Ovary (tissue), 10 donors: Measurements from ENCODE around the gene SUV39H2. TPM values are rescaled to one million over a fixed set of nuclear protein-coding genes. Genes with fewer than 3 reads are reported as not detected.
A peak's percentile ranks its signal among the peaks of the same experiment; 100 is the strongest.

Experiments used
- DNase-seq, 5 donors: peaks; one replicate each; pipeline ENCODE4 v3.0.0-alpha.2; 2019 to 2020
- H3K27ac ChIP-seq, 2 donors: fragments of 200-600 bp; one replicate each; pipeline versions ENCODE4 v1.5.1 to v1.8.0; 2019 to 2022
- H3K27me3 ChIP-seq: fragments of 200-600 bp; one replicate; pipeline ENCODE4 v1.8.0; 2022
- H3K36me3 ChIP-seq: fragments of 200-600 bp; sonication (generic); one replicate; pipeline ENCODE4 v1.5.1; 2019
- H3K4me1 ChIP-seq: one replicate; pipeline ENCODE4 v1.8.1; 2013; ENCODE audit warnings: mild to moderate bottlenecking, moderate library complexity; ENCODE audit not compliant: insufficient read depth
- H3K4me3 ChIP-seq: fragments of 200-600 bp; sonication (generic); one replicate; pipeline ENCODE4 v1.5.1; 2017
- H3K9me3 ChIP-seq, 2 donors: fragments of 200-600 bp in 1 of 2; sonication (generic) in 1 of 2; one replicate each; pipeline versions ENCODE4 v1.5.1 to v1.8.1; 2013 to 2019; ENCODE audit warnings: mild to moderate bottlenecking in 1 of 2, moderate library complexity in 1 of 2
- CTCF ChIP-seq, 3 donors: fragments of 450-650 bp in 2 of 3; fragments of 200-600 bp in 1 of 3; IDR thresholded peaks; one replicate each; pipeline versions ENCODE4 v1.5.1 to v1.8.0; 2016 to 2022; ENCODE audit warnings: antibody characterized with exemption in 3 of 3, mild to moderate bottlenecking in 1 of 3
- EP300 ChIP-seq: sonication (generic); formaldehyde crosslinking; IDR thresholded peaks from one replicate; pipeline ENCODE4 v1.6.1; 2017; ENCODE audit warnings: antibody characterized with exemption
- POLR2A ChIP-seq: fragments of 450-650 bp; IDR thresholded peaks from one replicate; pipeline ENCODE4 v1.6.1; 2017; ENCODE audit warnings: antibody characterized with exemption, mild to moderate bottlenecking, moderate library complexity
- WGBS, 3 donors: extraction: QIAGEN DNeasy Blood & Tissue Kit in 1 of 3; methylation state at CpG; one replicate each; pipeline versions ENCODE4 v1.1.5 to v1.1.7; 2013 to 2017; 5-methylcytosine and 5-hydroxymethylcytosine counted together
- intact Hi-C, 4 donors: fragments of 100-400 bp; cut with DNase I; formaldehyde crosslinking; loops; one replicate each; pipeline versions ENCODE4 v1.11.0 to v1.15.1; 2022 to 2023
- long read RNA-seq, 3 donors: library from polyadenylated mRNA in 2 of 3; unstranded in 2 of 3; transcript quantifications; one replicate each; pipeline ENCODE4 v2.0.0 and lab custom pipeline, GENCODE V29; 2021 to 2026
- polyA plus RNA-seq, 2 donors: library from polyadenylated mRNA; stranded (reverse); fragments of 200-250 nt in 1 of 2; fragments of 350-450 nt in 1 of 2; fragmentation: Illumina TruSeq in 1 of 2; extraction: RNeasy Lipid Tissue Mini Kit (QIAGEN cat#74804) in 1 of 2; gene quantifications; one replicate each; pipeline ENCODE4 v1.2.3, GENCODE V29; 2013 to 2014
- total RNA-seq, 7 donors: library from RNA; depleted of rRNA in 2 of 7; stranded (reverse); fragments of >200 nt in 2 of 7; fragmentation: NEBNext Ultra II Directional in 3 of 7; extraction: Animal tissue kit (Norgen Biotek cat#: 25700) in 3 of 7; gene quantifications; one replicate each; pipeline versions ENCODE4 v1.1.0 to v1.2.4, GENCODE V29; 2016 to 2023
- donor health status: DM: no; HTN: no; CAD: no; lungs with moderate emphysema.
- donor health status: DM: no; HTN: no; CAD: no.
- donor health status: Bipolar disorder and iron deficiency.
- donor health status: DM: yes; HTN: yes; CAD: no.
- donor health status: DM: no; HTN: no; CAD: no.
- donor health status: DM: yes; HTN: yes; CAD: no.

Gene SUV39H2
- total RNA-seq (10 to 100 TPM in 3 of 7 donors, 1 to 10 TPM in 4; 3.7 to 16.4 (median 9.0) TPM), polyA plus RNA-seq (1 to 10 TPM; 3.0 to 5.0 TPM)
- long read RNA-seq, donor 1, transcript SUV39H2-205 (5 exons, 2,959 nt): major isoform, 11 of 21 reads
- long read RNA-seq, donor 1, partial matches to known transcripts: 3 of 21 reads
- long read RNA-seq, donor 1, other reads (novel, unspliced or antisense): 3 of 21 reads
- long read RNA-seq, donor 2, transcript SUV39H2-205 (5 exons, 2,959 nt): major isoform, 5 of 37 reads
- long read RNA-seq, donor 2, partial matches to known transcripts: 27 of 37 reads
- long read RNA-seq, donor 2, other reads (novel, unspliced or antisense): 0 of 37 reads
- long read RNA-seq, donor 3, partial matches to known transcripts: 1 of 6 reads
- long read RNA-seq, donor 3, other reads (novel, unspliced or antisense): 0 of 6 reads

- intact Hi-C loops: no loop called here
- Histone ChIP-seq H3K4me1 (no peaks in the 10 kb centered on the region), H3K36me3 (no peaks in the 10 kb centered on the region), H3K9me3 (no peaks in the 10 kb centered on the region), H3K27me3 (no peaks in the 10 kb centered on the region), H3K27ac (peak within 1 kb of the TSS; percentile 70 to 90), H3K4me3 (peak within 1 kb of the TSS; percentile 69)
- WGBS, 3 donors: 0% methylated on average over 52 to 102 of the region's 102 CpGs
- DNase-seq: peak; percentile 94 to 98 (median 96)
- TF ChIP-seq EP300: no peak
- TF ChIP-seq CTCF (IDR thresholded peaks at IDR 0.05): peak in 1 of 3 donors; percentile 17
- peak; percentile 57 for TF ChIP-seq POLR2A
Measured at GRCh38 chr10:14878266-14879123, at the start of gene SUV39H2. TSS of gene SUV39H2 (plus strand) at chr10:14878866. CDS start at chr10:14878889, 23 bp downstream.

GRCh38 chr10:14833106-14833505 lies 45.6 kb upstream of the SUV39H2 start:
- H3K36me3 ChIP-seq: no peaks in the 10 kb centered on the region
- no peak for TF ChIP-seq EP300
- TF ChIP-seq CTCF (IDR thresholded peaks at IDR 0.05): no peak
- no peak for TF ChIP-seq POLR2A
- WGBS, 3 donors: 73 to 83% (median 78%) methylated on average over 3 of the region's 3 CpGs
- DNase-seq: no peak
- no peak overlapping the region for H3K4me3 ChIP-seq
- intact Hi-C loops: loop anchor here in 1 of 4 donors (10.0 kb wide), 1 partner anchor 262 kb away; the partner anchor contains the start of gene RPP38
- H3K27ac ChIP-seq: no peak overlapping the region
- H3K9me3 ChIP-seq: no peaks in the 10 kb centered on the region
- H3K27me3 ChIP-seq: no peaks in the 10 kb centered on the region
- no peaks in the 10 kb centered on the region for H3K4me1 ChIP-seq

- 92 to 99% (median 92%) methylated on average over 2 of the region's 2 CpGs for WGBS, 3 donors
- H3K4me3 ChIP-seq: no peak overlapping the region
- no peaks in the 10 kb centered on the region for H3K27me3 ChIP-seq
- no peaks in the 10 kb centered on the region for H3K4me1 ChIP-seq
- H3K9me3 ChIP-seq: no peaks in the 10 kb centered on the region
- intact Hi-C loops: loop anchor here in 1 of 4 donors (10.0 kb wide), 1 partner anchor 259 kb away; the partner anchor contains the start of gene RPP38
- TF ChIP-seq POLR2A (no peak), CTCF (IDR thresholded peaks at IDR 0.05) (no peak), EP300 (no peak)
- no peak for DNase-seq
- no peaks in the 10 kb centered on the region for H3K36me3 ChIP-seq
- H3K27ac ChIP-seq: peak overlapping the region in 1 of 2 donors; percentile 92
Measured at GRCh38 chr10:14836208-14836607, 42.5 kb upstream of the SUV39H2 start.

GRCh38 chr10:14837003-14837756 lies 41.5 kb upstream of the SUV39H2 start:
- Histone ChIP-seq H3K36me3 (no peaks in the 10 kb centered on the region), H3K4me3 (peak overlapping the region; percentile 98), H3K9me3 (no peaks in the 10 kb centered on the region), H3K27ac (peak overlapping the region; percentile 87 to 92), H3K4me1 (no peaks in the 10 kb centered on the region), H3K27me3 (no peaks in the 10 kb centered on the region)
- no peak for TF ChIP-seq POLR2A
- no peak for TF ChIP-seq EP300
- TF ChIP-seq CTCF (IDR thresholded peaks at IDR 0.05): no peak
- no peak for DNase-seq
- WGBS, 3 donors: 15 to 18% (median 17%) methylated on average over 14 of the region's 14 CpGs
- intact Hi-C loops: loop anchor here in 1 of 4 donors (10.0 kb wide), 1 partner anchor 258 kb away; the partner anchor contains the start of gene RPP38
